ENCODE measurements around the gene SELENOH.
A peak's percentile ranks its signal among the peaks of the same experiment; 100 is the strongest.

The SELENOH gene

DNA sequence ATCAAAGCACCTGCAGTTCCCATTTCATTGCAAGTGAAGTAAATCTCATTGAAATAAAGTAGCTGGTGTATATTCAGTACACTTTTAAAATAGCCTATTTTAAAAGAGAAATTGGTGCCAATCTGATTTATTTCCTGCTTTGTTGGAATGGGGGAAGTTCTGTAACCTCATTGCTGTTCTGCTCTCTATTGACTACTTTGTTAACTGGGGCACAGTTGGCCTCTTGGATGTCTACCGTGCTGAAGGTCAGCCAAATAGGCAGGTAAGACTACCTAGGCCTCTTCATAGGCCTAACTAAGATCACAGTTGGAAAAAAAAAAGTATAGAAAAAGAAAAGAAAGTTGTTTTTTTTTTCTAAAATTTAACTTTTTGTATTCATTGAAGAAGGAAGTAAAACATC is 29.5 kb downstream of the SELENOH start:
- H3K27ac ChIP-seq (ENCODE audit: low read depth, low read length) = no peak overlapping the region
- peaks cover 25% of the 10 kb centered on the region for H3K4me1 ChIP-seq (ENCODE audit: insufficient read depth, low read length)
- no peaks in the 10 kb centered on the region for H3K9me3 ChIP-seq (ENCODE audit: insufficient read depth, low read depth, low read length)
- H3K9ac ChIP-seq (ENCODE audit: low read depth, low read length) = no peak overlapping the region
- 100% methylated on average over 1 of the region's 1 CpG for WGBS
- H3K27me3 ChIP-seq (ENCODE audit: insufficient read depth, low read length) = no peaks in the 10 kb centered on the region
- 0 out of 2 replicates have a peak, but pooled peaks cover 5% of the 10 kb centered on the region for H3K36me3 ChIP-seq (ENCODE audit: insufficient read depth, low read length)
- no peak overlapping the region for H3K4me3 ChIP-seq (ENCODE audit: low read length)

DNA sequence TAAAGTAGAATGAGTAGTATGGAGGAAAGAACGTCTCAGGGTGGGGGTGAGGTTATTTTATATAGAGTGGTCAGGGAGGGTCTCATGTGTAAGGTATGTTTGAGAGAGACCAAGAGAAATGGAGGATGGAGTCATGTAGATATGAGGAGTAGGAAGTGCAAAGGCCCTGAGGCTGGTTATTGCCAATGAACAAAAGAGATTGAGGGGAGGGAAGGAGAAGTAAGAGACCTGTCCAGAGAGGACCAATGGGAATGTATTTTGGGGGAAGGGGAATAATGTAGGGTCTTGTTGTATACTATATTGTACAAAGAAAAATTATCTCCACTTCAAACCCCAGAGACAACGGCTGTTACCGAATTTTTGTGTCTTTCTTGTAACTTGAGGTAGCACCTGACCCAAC is 30.1 kb downstream of the SELENOH start:
- 87% methylated on average over 1 of the region's 3 CpGs for WGBS
- Histone ChIP-seq H3K36me3 (ENCODE audit: insufficient read depth, low read length) (0 out of 2 replicates have a peak, but pooled peaks cover 5% of the 10 kb centered on the region), H3K27ac (ENCODE audit: low read depth, low read length) (no peak overlapping the region), H3K4me3 (ENCODE audit: low read length) (no peak overlapping the region), H3K27me3 (ENCODE audit: insufficient read depth, low read length) (no peaks in the 10 kb centered on the region), H3K9ac (ENCODE audit: low read depth, low read length) (no peak overlapping the region), H3K9me3 (ENCODE audit: insufficient read depth, low read depth, low read length) (no peaks in the 10 kb centered on the region), H3K4me1 (ENCODE audit: insufficient read depth, low read length) (peaks cover 27% of the 10 kb centered on the region)

DNA sequence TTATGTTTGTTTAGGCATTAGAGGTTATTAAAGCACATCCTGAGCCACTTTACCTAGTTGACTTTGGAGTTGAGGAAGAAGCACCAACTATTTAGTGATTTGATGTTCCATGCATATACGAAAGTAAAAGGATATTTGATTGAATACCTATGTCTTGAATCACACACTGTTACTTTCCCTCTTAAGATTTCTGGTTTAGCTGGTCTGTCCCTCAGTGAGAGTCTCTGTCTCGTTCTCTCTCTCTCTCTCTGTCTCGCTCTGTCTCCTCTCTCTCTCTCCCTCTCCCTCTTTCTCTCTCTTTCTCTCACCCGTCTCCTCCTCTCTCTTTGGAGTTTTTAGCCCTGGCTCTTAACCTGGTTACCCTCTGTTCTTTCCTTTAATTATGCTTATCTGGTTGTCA is 31.3 kb downstream of the SELENOH start:
- Histone ChIP-seq H3K4me1 (ENCODE audit: insufficient read depth, low read length) (peaks cover 39% of the 10 kb centered on the region), H3K36me3 (ENCODE audit: insufficient read depth, low read length) (no peaks in the 10 kb centered on the region), H3K9ac (ENCODE audit: low read depth, low read length) (no peak overlapping the region), H3K9me3 (ENCODE audit: insufficient read depth, low read depth, low read length) (no peaks in the 10 kb centered on the region), H3K27ac (ENCODE audit: low read depth, low read length) (no peak overlapping the region), H3K27me3 (ENCODE audit: insufficient read depth, low read length) (no peaks in the 10 kb centered on the region), H3K4me3 (ENCODE audit: low read length) (no peak overlapping the region)
- WGBS = 89% methylated on average over 4 of the region's 4 CpGs

DNA sequence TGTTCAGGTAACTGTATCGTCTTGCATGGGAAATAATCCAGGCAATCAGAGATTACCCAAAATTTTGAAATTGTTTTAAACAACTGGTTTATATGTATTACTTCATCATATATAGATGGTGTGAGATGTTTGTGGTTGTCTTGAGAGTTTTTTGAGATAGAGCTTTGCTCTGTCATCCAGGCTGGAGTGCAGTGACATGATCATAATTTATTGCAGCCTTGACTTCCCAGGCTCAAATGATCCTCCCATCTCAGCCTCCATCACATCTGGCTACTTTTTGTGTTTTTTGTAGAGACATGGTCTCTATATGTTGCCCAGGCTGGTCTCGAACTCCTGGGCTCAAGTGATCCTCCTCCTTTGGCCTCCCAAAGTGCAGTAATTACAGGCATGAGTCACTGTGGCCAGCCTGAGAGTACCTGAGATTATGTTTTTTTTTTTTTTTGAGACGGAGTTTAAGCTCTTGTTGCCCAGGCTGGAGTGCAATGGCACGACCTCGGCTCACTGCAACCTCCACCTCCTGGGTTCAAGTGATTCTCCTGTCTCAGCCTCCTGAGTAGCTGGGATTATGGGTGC is 31.8 kb downstream of the SELENOH start:
- H3K27ac ChIP-seq (ENCODE audit: low read depth, low read length) = no peak overlapping the region
- H3K4me1 ChIP-seq (ENCODE audit: insufficient read depth, low read length) = peaks cover 44% of the 10 kb centered on the region
- no peaks in the 10 kb centered on the region for H3K27me3 ChIP-seq (ENCODE audit: insufficient read depth, low read length)
- WGBS = 91% methylated on average over 5 of the region's 5 CpGs
- no peak overlapping the region for H3K4me3 ChIP-seq (ENCODE audit: low read length)
- H3K9me3 ChIP-seq (ENCODE audit: insufficient read depth, low read depth, low read length) = no peaks in the 10 kb centered on the region
- no peaks in the 10 kb centered on the region for H3K36me3 ChIP-seq (ENCODE audit: insufficient read depth, low read length)
- no peak overlapping the region for H3K9ac ChIP-seq (ENCODE audit: low read depth, low read length)

DNA sequence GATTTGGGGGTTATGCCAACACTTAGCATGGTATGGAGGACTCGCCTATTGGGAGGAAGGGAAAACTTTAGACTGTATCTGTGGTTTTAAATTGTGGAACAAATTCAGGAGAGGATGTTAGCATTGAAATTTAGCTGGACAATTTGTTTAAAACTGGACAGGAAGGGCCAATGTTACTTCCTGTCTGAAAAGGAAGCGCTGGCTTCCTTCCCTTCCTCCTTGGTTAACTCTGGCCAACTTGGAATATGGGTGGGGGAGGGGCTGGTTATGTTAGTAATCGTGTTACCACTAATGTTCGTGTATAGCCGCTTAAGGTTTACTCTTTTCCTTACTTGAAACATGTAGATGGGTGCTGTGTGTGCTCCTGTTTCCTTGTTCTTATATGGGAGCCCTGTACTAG is 34.2 kb downstream of the SELENOH start:
- Histone ChIP-seq H3K4me3 (ENCODE audit: low read length) (peak overlapping the region; percentile 7; the same call in 1 of the 2 replicates), H3K9me3 (ENCODE audit: insufficient read depth, low read depth, low read length) (no peaks in the 10 kb centered on the region), H3K27me3 (ENCODE audit: insufficient read depth, low read length) (no peaks in the 10 kb centered on the region), H3K9ac (ENCODE audit: low read depth, low read length) (peak overlapping the region; percentile 29), H3K4me1 (ENCODE audit: insufficient read depth, low read length) (peaks cover 67% of the 10 kb centered on the region), H3K27ac (ENCODE audit: low read depth, low read length) (peak overlapping the region; percentile 96), H3K36me3 (ENCODE audit: insufficient read depth, low read length) (no peaks in the 10 kb centered on the region)
- WGBS = 70% methylated on average over 5 of the region's 5 CpGs

DNA sequence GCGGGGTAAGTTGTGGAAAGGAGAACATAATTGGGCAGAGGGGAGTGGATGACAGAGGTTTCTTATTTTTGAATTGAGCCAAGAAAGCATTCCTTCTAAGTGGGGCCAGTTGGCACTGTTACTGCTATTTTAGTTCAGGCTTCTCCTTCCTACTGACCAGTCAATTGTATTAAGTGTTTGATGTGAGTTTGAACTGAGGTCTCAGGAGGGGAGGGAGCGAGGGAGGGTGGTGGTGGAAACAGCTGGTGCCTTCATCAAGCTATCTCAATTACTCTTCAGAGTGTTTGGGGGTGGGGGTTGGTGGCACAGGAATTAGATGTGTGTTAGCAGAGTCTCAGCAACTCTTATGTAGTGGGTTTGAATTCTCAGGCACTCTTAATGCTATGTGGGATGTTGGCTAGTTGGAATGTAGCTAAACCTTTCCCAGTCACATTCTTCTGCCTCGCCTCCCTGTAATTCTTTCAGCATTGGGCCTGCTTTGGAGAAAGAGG is 34.8 kb downstream of the SELENOH start:
- peaks cover 73% of the 10 kb centered on the region for H3K4me1 ChIP-seq (ENCODE audit: insufficient read depth, low read length)
- WGBS = 67% methylated on average over 2 of the region's 3 CpGs
- H3K36me3 ChIP-seq (ENCODE audit: insufficient read depth, low read length) = no peaks in the 10 kb centered on the region
- peak overlapping the region; percentile 96 for H3K27ac ChIP-seq (ENCODE audit: low read depth, low read length)
- no peaks in the 10 kb centered on the region for H3K27me3 ChIP-seq (ENCODE audit: insufficient read depth, low read length)
- H3K4me3 ChIP-seq (ENCODE audit: low read length) = peak overlapping the region; percentile 7; the same call in 1 of the 2 replicates
- H3K9ac ChIP-seq (ENCODE audit: low read depth, low read length) = peak overlapping the region; percentile 29; the same call in 1 of the 2 replicates
- H3K9me3 ChIP-seq (ENCODE audit: insufficient read depth, low read depth, low read length) = no peaks in the 10 kb centered on the region

DNA sequence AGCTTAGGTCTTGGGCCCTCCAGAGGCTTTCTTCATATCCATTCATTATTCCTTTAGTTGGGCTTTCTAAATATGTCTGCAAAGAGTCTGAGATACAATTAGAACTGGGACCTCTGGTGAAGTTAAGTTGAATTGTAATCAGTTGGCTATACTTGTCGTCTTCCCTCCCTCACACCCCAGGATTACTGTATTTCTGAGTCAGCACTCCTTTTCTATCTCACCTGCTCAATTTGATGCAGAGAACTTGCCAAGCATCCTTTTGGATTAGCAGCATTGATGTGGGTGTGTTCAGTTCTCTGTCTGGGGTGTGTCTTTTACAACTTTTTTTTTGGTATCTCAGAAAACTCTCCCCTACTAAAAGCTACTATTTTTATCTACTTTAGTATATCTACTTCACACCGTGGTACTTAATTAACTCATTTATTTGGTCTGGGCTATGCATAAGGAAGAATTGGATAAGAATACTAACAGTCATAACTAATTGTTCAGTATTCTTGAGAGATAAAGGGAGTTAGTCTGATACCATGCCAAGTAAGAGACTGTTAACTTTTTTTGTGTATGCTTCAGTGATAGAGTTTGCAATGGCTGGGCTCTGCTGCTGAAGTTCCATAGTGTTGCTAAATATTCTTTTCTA is 35.4 kb downstream of the SELENOH start:
- WGBS = 100% methylated on average over 1 of the region's 2 CpGs
- H3K27me3 ChIP-seq (ENCODE audit: insufficient read depth, low read length) = no peaks in the 10 kb centered on the region
- peak overlapping the region; percentile 7; the same call in 1 of the 2 replicates for H3K9ac ChIP-seq (ENCODE audit: low read depth, low read length)

DNA sequence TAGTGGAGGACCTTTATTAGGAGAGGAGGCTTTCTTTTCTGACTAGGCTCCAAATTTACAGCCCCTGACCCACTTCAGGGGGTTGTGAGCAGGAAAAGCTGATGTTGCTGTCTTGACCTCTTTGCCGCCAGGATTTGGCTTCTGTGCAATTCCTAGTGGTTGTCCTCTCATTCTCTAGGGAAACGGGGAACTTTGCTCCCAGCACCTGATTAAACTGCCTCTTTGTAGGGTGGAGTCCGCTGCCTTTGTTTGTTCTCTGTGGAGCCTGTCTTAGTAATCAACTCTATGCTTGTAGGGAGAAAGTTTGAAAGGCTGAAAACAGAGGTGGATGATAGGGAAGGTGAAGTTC is 36.7 kb downstream of the SELENOH start:
- peak overlapping the region; percentile 38 for H3K4me3 ChIP-seq (ENCODE audit: low read length)
- peak overlapping the region; percentile 96 for H3K27ac ChIP-seq (ENCODE audit: low read depth, low read length)
- H3K36me3 ChIP-seq (ENCODE audit: insufficient read depth, low read length) = no peaks in the 10 kb centered on the region
- H3K9me3 ChIP-seq (ENCODE audit: insufficient read depth, low read depth, low read length) = no peaks in the 10 kb centered on the region
- H3K27me3 ChIP-seq (ENCODE audit: insufficient read depth, low read length) = no peaks in the 10 kb centered on the region
- peak overlapping the region; percentile 76 for H3K9ac ChIP-seq (ENCODE audit: low read depth, low read length)
- H3K4me1 ChIP-seq (ENCODE audit: insufficient read depth, low read length) = peaks cover 84% of the 10 kb centered on the region
- WGBS = 27% methylated on average over 3 of the region's 3 CpGs

More for the DNA sequence above, 35.4 kb downstream of the SELENOH start:
- Histone ChIP-seq H3K36me3 (ENCODE audit: insufficient read depth, low read length) (no peaks in the 10 kb centered on the region), H3K4me3 (ENCODE audit: low read length) (peak overlapping the region; percentile 6; the same call in 1 of the 2 replicates), H3K9me3 (ENCODE audit: insufficient read depth, low read depth, low read length) (no peaks in the 10 kb centered on the region), H3K27ac (ENCODE audit: low read depth, low read length) (peak overlapping the region; percentile 96), H3K4me1 (ENCODE audit: insufficient read depth, low read length) (peaks cover 79% of the 10 kb centered on the region)

DNA sequence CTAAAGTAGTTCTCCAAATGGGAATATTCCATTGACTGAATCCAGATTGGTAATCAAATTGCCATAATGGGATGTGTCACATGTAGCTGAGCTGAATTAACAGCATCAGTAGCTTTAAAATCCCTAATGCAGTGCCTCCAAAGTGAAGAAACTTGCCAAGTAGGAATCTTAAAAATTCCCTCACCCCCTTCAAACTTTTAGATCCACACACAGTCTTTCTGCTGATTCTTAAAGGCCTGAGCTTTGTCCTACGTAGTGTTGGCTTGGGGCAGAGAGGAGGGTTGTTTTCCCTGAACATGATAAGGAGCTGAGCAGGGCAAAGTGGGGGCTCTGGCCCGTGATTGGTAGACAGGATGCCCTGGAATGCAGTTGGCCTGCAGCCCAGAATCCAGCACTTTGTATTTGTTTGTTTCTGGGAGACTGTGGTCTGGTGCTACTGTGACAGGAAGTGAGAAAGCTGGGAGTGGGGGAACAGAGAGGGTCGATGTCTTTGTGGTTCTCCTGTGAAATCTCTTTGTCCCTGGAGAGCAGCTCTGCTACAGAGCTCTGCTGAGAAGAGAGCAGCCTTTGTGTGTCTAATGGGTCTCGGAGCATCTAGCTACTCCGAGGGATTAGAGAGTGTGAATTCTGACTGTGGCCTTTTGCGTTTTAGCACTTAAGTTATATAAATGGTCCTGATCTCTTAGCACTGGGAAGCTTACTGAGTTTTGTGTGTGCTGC is 37.2 kb downstream of the SELENOH start:
- H3K9ac ChIP-seq (ENCODE audit: low read depth, low read length) = peak overlapping the region; percentile 76
- H3K27me3 ChIP-seq (ENCODE audit: insufficient read depth, low read length) = no peaks in the 10 kb centered on the region
- H3K4me1 ChIP-seq (ENCODE audit: insufficient read depth, low read length) = peaks cover 84% of the 10 kb centered on the region
- no peaks in the 10 kb centered on the region for H3K9me3 ChIP-seq (ENCODE audit: insufficient read depth, low read depth, low read length)
- H3K27ac ChIP-seq (ENCODE audit: low read depth, low read length) = peak overlapping the region; percentile 96
- H3K4me3 ChIP-seq (ENCODE audit: low read length) = peak overlapping the region; percentile 38
- H3K36me3 ChIP-seq (ENCODE audit: insufficient read depth, low read length) = no peaks in the 10 kb centered on the region
- 10% methylated on average over 6 of the region's 6 CpGs for WGBS

DNA sequence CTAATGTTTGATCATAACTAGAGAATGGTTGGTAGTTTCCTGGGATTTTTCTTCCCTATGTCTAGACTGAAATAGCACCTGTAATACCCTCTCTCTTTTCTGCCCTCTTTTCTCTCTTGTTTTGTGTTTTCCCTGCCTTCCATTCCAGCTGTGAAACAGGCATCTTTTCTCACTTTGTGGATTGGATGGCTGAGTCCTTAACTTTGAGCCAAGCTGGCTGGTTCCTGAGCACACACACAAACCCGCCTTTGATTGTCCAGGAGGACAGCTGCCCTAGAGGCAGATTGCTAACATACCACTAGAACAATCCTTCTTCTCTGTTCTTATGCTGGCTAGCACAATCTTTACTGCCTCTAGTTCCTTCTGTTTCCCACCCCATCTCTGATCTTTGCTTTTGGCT is 38.0 kb downstream of the SELENOH start:
- Histone ChIP-seq H3K9ac (ENCODE audit: low read depth, low read length) (peak overlapping the region; percentile 76), H3K36me3 (ENCODE audit: insufficient read depth, low read length) (no peaks in the 10 kb centered on the region), H3K9me3 (ENCODE audit: insufficient read depth, low read depth, low read length) (no peaks in the 10 kb centered on the region), H3K27ac (ENCODE audit: low read depth, low read length) (peak overlapping the region; percentile 96), H3K4me3 (ENCODE audit: low read length) (peak overlapping the region; percentile 27; the same call in 1 of the 2 replicates), H3K4me1 (ENCODE audit: insufficient read depth, low read length) (peaks cover 79% of the 10 kb centered on the region), H3K27me3 (ENCODE audit: insufficient read depth, low read length) (no peaks in the 10 kb centered on the region)
- WGBS = 30% methylated on average over 1 of the region's 1 CpG

DNA sequence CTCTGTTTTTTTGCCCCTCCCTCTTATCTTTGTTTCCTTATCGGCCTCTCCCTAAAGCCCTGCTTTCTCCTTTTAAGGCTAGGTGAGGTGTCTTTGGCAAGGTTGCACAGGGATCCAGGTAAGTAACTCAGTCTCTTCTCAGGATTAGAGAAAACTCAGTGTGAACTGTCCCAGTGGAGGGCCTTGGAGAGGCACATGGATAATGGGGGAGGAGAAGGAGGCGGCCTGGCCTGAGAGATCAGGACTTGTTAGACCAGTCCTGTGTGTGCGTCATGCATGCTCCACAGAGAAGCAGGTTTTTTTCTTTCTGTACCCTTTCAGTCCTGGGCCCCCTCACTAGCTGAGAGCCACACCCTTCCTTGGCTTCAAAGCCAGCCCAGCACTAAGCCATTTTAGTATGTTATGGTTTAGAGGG is 40.2 kb downstream of the SELENOH start:
- no peaks in the 10 kb centered on the region for H3K36me3 ChIP-seq (ENCODE audit: insufficient read depth, low read length)
- 39% methylated on average over 3 of the region's 3 CpGs for WGBS
- H3K4me3 ChIP-seq (ENCODE audit: low read length) = peak overlapping the region; percentile 20
- H3K4me1 ChIP-seq (ENCODE audit: insufficient read depth, low read length) = peaks cover 60% of the 10 kb centered on the region
- H3K9ac ChIP-seq (ENCODE audit: low read depth, low read length) = peak overlapping the region; percentile 67
- H3K27me3 ChIP-seq (ENCODE audit: insufficient read depth, low read length) = no peaks in the 10 kb centered on the region
- H3K27ac ChIP-seq (ENCODE audit: low read depth, low read length) = peak overlapping the region; percentile 96
- no peaks in the 10 kb centered on the region for H3K9me3 ChIP-seq (ENCODE audit: insufficient read depth, low read depth, low read length)
